D721Med (cell line): ENCODE measurements around the gene SSR1.
"Not testable (repeated sequence)": the region's sequence is repeated elsewhere in the genome, so short reads cannot be mapped to it uniquely, and the experiment has no call there.

Experiments
- DNase-seq: peaks from one replicate; pipeline ENCODE4 v3.0.0; 2011; ENCODE audit warnings: low spot score; ENCODE audit not compliant: insufficient read length
- FAIRE-seq: peaks from 2 replicates; lab custom pipeline; 2011; peaks lifted over from hg19 to GRCh38; lab: Jason Lieb, UNC
- TF ChIP-seq, protein P1 (sequence below): IDR thresholded peaks from 2 replicates; pipeline ENCODE4 v1.5.1; 2012; ENCODE audit warnings: mild to moderate bottlenecking, control low read depth; ENCODE audit not compliant: insufficient read depth; ENCODE audit errors: missing control alignments

SSR1 gene

GRCh38 chr6:7312616-7313504, at the start of gene SSR1:
Gene SSR1, minus strand, starts transcription at chr6:7313199. Its CDS starts 79 bp downstream, at chr6:7313120.
- TF ChIP-seq, protein P1, sequence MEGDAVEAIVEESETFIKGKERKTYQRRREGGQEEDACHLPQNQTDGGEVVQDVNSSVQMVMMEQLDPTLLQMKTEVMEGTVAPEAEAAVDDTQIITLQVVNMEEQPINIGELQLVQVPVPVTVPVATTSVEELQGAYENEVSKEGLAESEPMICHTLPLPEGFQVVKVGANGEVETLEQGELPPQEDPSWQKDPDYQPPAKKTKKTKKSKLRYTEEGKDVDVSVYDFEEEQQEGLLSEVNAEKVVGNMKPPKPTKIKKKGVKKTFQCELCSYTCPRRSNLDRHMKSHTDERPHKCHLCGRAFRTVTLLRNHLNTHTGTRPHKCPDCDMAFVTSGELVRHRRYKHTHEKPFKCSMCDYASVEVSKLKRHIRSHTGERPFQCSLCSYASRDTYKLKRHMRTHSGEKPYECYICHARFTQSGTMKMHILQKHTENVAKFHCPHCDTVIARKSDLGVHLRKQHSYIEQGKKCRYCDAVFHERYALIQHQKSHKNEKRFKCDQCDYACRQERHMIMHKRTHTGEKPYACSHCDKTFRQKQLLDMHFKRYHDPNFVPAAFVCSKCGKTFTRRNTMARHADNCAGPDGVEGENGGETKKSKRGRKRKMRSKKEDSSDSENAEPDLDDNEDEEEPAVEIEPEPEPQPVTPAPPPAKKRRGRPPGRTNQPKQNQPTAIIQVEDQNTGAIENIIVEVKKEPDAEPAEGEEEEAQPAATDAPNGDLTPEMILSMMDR = no peak
- FAIRE-seq = no peak
- peak; percentile 92 for DNase-seq

- not testable (repeated sequence) for FAIRE-seq, DNase-seq
These were observed 38.9 kb upstream of the SSR1 start for GRCh38 chr6:7351916-7352315.

GRCh38 chr6:7350591-7350990, 37.6 kb upstream of the SSR1 start:
- not testable (repeated sequence) for FAIRE-seq, DNase-seq

- not testable (repeated sequence) for FAIRE-seq, DNase-seq
These were observed 34.6 kb upstream of the SSR1 start for GRCh38 chr6:7347551-7347997.

GRCh38 chr6:7344773-7345450, 31.9 kb upstream of the SSR1 start:
- not testable (repeated sequence) for DNase-seq, FAIRE-seq

DNA sequence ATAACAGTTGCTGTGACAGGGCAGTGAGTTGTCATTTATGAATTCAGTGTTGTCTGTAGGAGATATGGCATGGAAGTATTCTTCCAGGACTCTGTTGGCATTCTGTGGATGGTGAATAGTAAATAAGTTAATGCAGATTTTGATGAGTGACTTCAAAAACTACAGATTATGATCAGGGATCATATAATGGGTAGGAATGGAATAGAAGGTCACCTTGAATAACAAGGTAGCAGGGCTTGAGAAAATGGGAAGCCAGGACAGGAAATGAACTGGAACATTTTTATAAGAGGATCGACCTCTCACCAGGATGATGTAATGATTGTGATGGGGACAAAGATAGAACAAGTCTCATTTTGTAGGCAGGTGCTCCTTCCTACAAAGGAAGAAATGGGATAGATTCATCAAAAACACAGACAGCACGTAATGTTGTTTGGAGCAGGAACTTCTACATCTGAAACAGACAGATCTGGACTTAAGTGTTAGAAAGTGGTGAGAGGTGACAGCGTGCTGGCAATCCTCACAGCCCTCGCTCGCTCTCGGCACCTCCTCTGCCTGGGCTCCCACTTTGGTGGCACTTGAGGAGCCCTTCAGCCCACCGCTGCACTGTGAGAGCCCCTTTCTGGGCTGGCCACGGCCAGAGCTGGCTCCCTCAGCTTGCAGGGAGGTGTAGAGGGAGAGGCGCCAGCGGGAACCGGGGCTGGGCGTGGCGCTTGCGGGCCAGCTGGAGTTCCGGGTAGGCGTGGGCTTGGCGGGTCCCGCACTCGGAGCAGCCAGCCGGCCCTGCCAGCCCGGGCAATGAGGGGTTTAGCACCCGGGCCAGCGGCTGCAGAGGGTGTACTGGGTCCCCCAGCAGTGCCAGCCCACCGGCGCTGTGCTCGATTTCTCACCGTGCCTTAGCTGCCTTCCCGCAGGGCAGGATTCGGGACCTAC, 30.8 kb upstream of the SSR1 start:
- FAIRE-seq (no peak), DNase-seq (no peak)
- TF ChIP-seq, protein P1 = no peak

DNA sequence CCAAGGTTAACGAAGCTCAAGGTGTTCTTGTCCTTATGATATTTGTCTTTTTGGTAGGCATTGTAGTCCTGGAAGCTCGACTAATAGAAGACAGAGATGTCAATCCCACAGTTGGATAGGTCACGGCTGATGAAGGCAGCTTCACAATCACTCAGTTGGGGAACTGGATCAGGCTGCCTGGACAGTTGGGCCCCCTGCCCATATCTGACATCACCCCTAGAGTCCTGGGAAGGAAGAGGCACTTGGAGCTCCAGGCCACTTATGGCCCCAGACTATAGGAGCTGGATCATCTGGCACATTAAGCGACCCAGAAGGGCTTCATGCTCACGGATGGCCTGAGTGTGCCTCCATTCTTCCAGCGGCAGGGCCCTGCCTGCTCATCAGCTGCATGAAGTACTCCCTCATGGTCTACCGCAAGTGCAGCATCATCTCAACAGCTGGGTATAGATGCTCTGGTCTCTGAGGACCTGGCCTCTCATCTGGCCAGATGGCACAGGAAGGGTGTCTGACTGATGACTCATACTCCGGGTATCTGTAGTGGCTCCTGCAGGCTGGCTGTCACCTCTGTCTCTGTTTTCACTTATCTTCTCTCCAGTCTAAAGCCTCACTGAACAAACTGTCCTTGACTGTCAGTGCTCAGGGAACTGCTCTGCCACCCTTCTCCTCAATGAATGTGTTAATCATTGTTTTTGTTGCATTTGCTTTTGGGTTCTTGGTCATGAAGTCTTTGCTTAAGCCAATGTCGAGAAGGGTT, 29.2 kb upstream of the SSR1 start:
- DNase-seq = no peak
- FAIRE-seq = no peak
- TF ChIP-seq, protein P1 = no peak

DNA sequence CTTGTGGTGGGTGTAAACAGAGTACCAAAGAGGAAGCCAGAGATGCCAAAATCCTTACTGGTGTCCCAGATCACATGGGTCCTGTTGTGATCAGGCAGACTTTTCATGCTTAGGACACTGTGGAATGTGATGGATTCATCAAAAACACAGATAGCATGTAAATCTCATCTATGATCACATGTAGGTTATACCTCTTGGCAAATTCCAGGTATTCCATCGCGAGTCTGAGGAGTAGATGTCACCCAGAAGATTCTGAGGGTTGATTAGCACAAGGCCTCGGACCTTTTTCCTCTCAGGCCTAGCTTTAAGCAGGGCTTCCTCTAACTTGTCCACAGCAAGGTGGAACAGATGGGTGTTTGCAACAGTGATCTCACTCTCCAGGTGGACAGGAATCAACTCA, 28.3 kb upstream of the SSR1 start:
- DNase-seq = no peak
- FAIRE-seq = no peak
- TF ChIP-seq, protein P1 = no peak
